GM18870 (cell line): Measurements from ENCODE around the gene RPUSD2.

Source experiments
- ATAC-seq: cut with Tn5 transposase; IDR thresholded peaks from one replicate; pipeline ENCODE4 v1.9.1; 2021; ENCODE audit warnings: moderate library complexity; ENCODE audit not compliant: unreplicated experiment

The RPUSD2 gene, protein sequence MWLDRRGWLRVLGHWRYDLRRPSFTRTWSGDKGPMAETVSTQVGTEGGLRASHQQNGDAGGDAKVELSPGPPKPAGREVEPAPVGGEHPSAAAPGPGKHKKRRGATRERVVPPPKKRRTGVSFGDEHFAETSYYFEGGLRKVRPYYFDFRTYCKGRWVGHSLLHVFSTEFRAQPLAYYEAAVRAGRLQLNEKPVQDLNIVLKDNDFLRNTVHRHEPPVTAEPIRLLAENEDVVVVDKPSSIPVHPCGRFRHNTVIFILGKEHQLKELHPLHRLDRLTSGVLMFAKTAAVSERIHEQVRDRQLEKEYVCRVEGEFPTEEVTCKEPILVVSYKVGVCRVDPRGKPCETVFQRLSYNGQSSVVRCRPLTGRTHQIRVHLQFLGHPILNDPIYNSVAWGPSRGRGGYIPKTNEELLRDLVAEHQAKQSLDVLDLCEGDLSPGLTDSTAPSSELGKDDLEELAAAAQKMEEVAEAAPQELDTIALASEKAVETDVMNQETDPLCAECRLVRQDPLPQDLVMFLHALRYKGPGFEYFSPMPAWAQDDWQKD

DNA sequence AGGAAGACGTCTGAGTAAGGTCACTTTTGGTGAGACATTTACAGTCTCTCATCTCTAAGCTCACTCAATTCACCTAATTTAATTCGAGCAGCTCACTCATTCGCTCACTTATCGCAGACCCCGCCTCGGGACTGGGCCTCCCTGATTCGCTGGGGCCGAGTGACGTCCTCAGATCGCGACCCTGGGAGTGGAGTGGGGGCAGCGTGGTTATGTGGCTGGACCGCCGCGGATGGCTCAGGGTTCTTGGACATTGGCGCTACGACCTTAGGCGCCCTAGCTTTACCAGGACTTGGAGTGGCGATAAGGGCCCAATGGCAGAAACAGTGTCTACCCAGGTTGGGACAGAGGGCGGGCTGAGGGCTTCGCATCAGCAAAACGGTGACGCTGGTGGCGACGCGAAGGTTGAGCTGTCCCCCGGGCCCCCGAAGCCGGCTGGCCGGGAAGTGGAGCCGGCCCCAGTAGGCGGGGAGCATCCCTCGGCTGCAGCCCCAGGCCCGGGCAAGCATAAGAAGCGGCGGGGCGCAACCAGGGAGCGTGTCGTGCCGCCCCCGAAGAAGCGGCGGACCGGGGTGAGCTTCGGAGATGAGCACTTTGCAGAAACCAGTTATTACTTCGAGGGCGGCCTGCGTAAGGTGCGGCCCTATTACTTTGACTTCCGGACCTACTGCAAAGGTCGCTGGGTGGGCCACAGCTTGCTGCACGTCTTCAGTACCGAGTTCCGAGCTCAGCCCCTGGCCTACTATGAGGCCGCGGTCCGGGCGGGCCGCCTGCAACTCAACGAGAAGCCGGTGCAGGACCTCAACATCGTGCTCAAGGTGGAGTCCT lies at the start of gene RPUSD2:
TSS of gene RPUSD2 (plus strand) at position 171 of the 825 bp plus-strand sequence. CDS start at position 210, 39 bp downstream.
- no peak for ATAC-seq

DNA sequence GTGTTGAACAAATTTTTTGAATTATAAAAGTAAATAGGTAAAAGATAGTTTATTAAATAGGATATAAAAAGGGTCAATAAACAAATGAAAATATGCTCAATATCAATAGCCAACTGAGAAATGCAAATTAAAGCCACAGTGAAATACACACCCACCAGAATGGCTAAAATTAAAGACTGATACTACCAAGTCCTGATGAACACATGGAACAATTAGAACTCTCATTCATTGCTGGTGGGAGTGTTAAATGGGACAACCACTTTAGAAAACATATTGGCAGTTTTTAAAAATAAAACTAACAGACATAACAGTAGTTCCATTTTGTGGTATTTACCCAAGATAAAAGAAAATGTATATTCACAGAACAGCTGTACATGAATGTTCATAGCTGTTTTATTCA lies 45.5 kb upstream of the RPUSD2 start:
- no peak for ATAC-seq

DNA sequence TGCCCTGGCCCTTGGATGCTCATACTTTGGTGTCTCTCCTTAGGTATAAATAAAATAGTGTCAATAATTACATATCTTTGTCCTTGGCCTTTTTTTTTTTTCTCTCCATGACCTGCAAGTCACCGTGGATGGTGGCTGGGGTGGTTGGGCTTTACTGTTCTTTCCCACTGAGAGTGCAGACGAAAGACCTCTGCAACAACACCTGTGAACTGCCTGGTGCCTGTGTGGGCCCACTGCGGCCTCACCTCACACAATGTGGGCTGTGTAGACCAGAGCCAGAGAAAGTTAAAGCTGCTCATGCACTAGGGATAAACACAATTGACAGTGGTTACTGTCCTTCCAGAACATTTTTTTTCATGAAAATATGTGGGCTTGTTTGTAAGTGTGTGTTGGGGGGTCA lies 43.2 kb upstream of the RPUSD2 start:
- ATAC-seq: no peak

DNA sequence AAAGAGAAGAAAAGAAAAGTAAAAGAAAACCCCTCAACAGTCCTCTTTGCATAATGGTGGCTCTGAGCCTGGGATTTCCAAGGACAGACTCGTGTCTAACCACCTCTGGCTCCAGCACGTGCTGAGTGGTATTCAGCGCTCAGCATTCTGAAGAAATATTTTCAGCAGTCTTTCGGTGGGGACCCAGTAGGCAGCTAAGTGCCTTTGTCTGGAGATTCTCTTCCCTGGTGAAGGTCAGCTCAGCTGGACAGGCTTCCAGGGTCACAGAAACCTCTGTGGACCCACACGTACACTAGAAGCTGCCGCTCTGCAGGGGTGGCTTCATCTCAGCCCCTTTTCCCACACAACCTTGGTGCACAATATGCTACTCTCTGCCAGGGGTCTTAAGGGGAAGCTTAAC lies 40.3 kb upstream of the RPUSD2 start:
- ATAC-seq: no peak

DNA sequence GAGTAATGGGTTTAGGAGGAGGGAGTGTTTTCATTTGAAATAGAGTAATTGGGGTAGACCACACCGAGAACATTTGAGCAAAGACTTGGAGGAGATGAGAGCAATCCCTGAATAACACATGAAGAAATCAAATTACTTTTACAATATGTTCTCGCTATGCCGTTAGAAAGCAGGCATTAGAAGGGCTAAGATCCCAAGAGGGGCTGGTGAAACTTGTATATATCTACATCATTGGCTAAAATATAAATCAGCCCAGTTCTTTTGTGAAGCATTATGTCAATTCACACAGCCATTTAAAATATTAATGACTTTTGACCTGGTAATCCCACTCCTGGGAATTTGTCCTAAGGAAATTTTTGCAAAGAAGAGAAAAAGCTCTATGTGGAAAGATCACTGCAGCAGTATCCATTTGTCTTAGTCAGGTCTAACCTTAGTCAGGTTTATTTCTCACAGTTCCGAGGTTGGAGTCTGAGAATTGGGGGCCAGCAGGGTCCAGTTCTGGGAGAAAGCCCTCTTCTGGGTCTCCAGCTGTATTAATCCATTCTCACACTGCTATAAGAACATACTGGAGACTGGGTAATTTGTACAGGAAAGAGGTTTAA lies 35.2 kb upstream of the RPUSD2 start:
- ATAC-seq: no peak

DNA sequence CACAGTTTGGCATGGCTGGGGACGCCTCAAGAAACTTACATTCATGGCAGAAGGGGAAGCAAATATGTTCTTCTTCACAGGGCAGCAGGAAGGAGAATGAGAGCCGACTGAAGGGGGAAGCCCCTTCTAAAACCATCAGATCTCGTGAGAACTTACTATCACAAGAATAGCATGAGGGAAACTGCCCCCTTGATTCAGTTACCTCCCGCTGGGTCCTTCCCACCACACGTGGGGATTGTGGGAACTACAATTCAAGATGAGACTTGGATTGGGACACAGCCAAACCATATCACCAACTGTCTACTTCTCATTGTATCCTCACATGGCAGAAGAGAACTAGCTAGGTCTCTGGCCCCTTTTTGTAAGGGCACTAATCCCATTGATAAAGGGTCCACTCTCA lies 34.7 kb upstream of the RPUSD2 start:
- ATAC-seq: no peak

DNA sequence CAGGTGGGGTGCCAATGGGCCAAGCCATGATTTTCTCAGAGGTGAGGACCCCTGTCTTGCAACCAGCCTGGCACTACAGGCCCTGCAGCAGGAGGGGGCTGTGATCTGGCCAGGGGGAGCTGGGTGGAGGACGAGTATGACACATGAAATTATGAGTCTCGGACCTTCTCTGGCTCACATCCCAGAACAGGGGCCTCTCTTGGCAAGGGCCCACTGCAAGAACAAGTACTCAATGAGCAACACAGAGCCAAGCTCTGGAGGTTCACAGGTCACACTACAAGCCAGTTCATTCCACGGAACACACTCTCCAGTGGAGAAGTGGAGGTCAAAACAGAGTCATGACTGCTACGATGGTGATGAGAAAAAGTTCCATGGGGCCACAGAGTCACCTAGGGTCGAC lies 32.6 kb upstream of the RPUSD2 start:
- ATAC-seq: no peak

DNA sequence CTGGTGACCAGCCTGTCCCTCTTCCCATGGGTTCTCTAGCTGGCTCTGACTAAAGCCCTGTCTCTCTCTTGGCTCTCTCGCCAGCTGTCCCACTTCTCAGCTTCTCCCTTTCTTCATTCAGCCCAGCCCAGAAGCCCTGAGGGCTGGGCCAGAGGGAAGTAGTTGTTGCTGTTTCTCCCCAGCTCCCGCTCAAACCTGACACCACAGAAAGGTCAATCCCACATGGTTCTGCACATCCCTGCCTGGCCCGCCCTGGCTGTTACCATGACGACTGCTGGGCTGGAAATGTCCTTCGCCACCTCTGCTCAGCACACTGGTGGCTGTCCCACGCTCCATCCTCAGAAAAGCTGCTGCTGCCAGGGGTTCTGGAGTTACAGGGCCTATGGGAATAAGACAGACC lies 30.1 kb upstream of the RPUSD2 start:
- no peak for ATAC-seq

DNA sequence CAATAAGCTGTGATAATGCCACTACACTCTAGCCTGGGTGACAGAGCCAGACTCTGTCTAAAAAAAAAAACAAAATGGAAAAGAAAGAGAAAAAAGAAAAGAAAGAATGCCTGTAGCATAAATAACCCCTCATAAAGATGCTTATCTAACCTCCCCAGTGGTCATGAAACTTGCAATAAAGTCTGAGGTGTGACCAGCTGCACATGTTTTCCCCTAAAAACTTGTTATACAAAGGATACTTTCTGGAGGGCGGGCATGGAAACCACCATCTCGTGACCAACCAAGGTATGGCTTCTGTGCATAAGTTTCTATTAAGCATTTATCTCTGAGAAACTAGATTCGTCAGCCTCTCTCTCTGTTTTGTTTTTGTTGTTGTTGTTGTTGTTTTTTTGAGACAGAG lies 26.0 kb upstream of the RPUSD2 start:
- no peak for ATAC-seq

DNA sequence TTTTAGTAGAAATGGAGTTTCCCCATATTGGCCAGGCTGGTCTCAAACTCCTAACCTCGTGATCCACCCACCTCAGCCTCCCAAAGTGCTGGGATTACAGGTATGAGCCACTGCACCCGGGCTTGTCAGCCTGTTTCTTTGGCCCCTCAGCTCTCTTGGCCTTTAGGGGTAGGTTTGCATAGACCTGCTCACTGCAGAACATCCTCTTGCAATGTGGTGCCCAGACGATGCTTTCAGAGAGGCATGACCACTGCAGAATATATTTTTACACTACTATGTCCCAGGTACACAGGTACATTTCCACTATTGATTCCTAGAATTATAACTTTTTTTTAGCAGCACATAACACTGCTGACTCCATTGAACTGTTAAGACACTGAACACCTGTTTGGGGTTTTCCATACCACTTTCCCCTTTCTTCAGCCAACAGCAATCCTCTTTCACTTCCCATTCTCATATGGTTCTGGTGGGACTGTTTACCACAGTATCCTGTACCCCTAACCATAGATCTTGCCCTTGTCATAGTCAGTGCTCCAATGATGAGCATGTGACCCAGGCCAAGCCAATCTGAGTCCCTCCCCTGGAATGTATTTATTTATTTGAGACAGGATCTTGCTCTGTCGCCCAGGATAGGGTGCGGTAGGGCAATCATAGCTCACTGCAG lies 25.3 kb upstream of the RPUSD2 start:
- ATAC-seq: peak; percentile 79

DNA sequence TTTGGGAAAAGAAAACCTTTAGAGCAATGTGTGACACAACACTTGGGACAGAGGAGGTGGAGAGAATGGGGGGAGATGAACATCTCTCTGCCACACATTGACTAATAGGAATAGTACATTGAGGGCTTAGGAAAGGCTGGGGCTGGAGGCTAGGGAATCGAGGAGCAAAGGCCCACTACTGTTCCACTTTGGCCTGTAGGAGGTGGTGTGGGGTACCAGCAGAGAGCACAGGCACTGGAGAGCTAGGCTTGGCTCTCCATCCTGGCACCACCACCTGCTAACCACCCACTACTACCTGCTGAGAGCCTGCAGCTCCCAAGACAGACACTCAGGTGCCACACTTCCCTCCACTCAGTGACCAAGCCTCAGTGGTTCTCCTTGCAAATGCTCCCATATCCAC lies 23.6 kb upstream of the RPUSD2 start:
- ATAC-seq: no peak

DNA sequence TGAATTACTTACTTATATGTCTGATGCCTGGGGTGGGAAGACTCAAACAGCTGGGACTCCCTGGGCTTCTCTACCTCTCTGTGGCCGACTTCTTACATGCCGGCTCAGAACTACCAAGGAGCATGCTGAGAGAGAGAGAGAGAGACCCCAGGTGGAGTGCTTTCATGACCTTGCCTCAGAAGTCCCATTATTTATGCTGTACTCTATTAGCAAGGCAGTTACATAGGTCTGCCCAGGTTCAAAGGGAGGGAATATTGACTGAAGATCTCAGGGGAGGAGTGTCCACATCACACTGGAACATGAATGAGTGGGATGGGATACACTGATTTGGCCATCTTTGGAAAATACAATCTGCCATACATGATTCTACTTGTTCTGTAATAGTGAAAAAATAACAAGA lies 20.5 kb upstream of the RPUSD2 start:
- ATAC-seq: no peak

DNA sequence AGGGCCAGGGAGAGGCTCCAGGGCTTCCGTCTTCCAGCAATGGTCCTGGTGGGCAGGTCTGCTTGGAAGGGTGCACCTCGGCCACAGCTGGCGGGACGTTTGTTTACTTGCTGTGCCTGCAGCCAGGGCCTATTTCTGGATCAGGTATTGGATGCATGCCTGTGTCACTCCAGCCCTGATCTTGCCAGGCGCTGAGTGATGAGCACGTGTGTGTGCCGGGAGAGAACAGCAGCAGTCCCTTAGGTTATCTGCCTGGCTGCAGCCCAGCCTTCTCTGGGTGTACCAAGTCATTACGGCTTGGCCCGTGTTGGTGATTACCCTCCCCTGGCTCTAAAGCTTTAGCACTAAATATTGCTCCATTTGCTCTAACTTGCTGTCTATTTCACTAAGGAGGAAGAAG lies 19.2 kb upstream of the RPUSD2 start:
- ATAC-seq: no peak

DNA sequence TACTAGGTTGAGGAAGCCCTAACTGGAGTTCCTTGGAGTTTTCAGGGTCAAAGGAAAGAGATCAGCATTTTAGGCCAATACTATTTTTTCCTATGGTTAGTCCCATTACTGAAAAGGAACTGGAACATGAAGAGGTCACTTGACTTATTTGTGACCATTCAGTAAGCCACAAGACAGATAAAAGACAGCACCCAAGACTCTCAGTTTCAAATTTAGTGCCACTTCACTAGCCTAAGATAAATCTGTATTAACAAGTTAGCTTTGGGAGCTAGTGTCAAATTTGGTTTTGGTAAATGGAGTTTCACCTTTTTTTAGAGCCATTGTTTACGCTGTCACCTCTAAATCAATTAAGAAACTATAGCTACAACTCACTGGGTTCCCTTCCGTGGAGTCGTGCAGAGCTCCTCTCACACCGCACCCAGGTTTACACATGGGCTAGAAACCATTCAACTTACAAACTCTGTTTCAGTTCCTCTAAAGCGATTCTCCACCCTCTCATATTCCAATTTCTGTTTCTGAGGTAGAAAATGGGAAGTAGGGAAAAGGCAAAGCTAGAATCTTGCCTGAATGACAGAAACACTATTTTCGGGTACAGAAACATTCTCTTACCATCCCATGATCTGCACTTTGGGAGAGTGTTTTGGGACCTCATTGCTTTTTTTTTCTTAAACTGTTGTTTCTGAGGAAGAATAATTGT lies 18.6 kb upstream of the RPUSD2 start:
- ATAC-seq: peak; percentile 48

DNA sequence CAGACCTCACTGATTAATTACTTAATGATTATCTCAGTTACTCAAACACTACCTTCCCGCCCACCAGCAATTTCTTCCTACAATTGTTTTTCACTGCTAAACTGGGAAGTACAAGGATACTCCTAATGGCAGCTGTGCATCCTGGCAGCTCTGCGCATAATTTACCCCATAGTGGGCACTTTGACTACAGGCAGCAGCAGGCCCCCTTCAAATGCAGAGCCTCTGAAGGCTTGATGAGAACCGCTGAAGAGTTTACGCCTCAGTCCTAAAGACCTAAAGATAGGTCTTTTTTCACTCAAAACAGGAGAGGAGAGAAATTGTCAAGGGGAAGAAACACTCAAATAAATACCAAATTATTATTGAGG lies 15.0 kb upstream of the RPUSD2 start:
- ATAC-seq: no peak

DNA sequence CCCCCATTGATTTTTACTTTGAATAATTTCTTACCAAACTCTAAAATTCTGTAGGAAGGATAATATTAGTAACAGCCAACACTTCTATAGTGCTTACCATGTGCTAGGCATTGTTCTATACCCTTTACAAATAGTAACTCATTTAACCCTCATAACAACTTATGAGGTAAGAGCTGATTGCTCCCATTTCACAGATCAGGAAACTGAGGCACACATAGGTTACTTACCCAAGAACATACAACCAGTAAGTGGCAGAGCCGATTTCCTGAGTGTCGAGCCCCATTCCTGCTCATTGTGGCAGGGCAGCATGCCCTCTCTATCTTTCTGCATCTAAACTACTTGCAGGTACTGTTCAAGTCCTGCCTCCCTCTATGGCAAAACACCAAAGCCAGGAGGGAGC lies 13.2 kb upstream of the RPUSD2 start:
- no peak for ATAC-seq

DNA sequence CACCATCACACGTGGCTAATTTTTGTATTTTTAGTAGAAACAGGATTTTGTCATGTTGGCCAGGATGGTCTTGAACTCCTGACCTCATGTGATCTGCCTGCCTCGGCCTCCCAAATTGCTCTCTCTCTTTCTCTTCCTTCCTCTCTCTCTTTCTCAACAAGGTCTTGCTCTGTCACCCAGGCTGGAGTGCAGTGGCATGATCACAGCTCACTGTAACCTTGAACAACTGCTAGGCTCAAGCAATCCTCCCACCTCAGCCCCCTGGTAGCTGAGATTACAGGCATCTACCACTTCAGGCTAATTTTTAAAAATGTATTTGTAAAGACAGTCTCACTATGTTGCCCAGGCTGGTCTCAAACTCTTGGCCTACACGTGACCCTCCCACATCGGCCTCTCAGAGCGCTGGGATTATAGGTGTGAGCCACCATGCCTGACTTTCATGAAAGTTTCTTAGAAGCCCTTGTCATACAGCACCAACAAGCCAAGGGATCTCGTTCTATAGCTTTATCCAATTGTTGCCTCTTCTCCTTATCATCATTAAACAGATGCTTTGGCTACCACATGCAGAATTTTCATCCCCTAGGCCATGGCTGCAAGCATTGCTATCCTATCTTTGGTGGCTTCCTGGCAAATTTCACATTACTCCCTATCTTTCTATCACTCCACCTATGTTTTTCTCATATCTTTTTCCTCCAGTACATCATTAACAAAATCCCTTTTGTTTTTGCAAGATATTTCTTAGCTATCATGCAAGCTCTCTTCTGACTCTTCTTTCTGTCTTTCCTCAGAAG lies 10.0 kb upstream of the RPUSD2 start:
- no peak for ATAC-seq

DNA sequence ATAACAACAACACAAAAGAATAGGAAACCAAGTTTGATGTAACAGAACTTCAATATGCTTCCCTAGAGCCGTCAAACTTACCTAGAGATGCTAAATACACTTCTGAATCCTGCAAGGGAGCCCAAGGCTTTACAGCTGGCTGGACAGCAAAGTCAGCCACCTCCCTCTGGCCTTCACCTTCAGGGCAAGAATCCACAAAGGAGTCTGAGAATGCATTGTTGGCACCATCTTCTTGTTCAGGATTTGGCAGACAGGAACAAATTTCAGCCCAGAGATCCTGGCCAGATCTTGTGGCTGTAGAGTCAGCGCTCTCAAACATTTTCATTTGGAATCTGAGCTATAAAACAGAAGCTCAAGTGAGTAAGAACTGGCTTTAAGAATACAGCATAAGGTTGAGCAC lies 6.4 kb upstream of the RPUSD2 start:
- ATAC-seq: no peak

DNA sequence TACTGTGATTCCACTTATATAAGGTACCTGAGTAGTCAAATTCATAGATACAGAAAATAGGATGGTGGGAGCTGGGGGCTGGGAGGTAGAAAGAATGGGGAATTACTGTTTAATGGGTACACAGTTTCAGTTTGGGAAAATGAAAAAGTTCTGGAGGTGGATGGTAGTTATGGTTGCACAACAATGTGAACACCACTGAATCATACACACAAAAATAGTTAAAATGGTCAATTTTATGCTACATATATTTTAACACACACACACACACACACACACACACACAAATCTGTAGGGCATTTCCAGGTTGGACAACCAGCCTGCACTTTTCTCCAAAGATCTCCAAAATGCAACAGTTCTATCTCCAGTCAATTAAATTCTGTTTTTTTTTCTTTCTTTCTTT lies 5.7 kb upstream of the RPUSD2 start:
- no peak for ATAC-seq
